ENCODE data around the gene DPY19L3.

The DPY19L3 gene

GRCh38 chr19:32522967-32523366, 117.4 kb downstream of the DPY19L3 start:
- no peak for DNase-seq

GRCh38 chr19:32526895-32527294, 121.3 kb downstream of the DPY19L3 start:
- DNase-seq = no peak

GRCh38 chr19:32530773-32531172, 125.2 kb downstream of the DPY19L3 start:
- DNase-seq = no peak

GRCh38 chr19:32532233-32532632, 126.7 kb downstream of the DPY19L3 start:
- no peak for DNase-seq

All from left hindlimb (tissue), 1 donor.